RWPE2 (cell line): ENCODE results near the gene AIP.
"Not testable (repeated sequence)": the region's sequence is repeated elsewhere in the genome, so short reads cannot be mapped to it uniquely, and the experiment has no call there.

Experiments
- ATAC-seq: fragments of 200-7000 bp; cut with Tn5 transposase; 3 replicates; pipeline ENCODE4 v1.9.1; 2021; ENCODE audit warnings: low read depth
- DNase-seq: peaks from one replicate; pipeline ENCODE4 v3.0.0-alpha.2; 2020; ENCODE audit warnings: low spot score
- H3K27ac ChIP-seq: fragments of 450-650 bp; 2 replicates; pipeline ENCODE4 v1.5.1; 2017; ENCODE audit warnings: mild to moderate bottlenecking; ENCODE audit not compliant: poor library complexity, severe bottlenecking
- H3K27me3 ChIP-seq: fragments of 250-450 bp; sonication (Bioruptor Pico); 2 replicates; pipeline ENCODE4 v1.5.1; 2021; ENCODE audit warnings: mild to moderate bottlenecking, moderate library complexity; ENCODE audit not compliant: insufficient read depth, poor library complexity, severe bottlenecking
- H3K36me3 ChIP-seq: fragments of 250-450 bp; sonication (Bioruptor Pico); 2 replicates; pipeline ENCODE4 v1.5.1; 2020; ENCODE audit warnings: low read depth, mild to moderate bottlenecking, moderate library complexity
- H3K4me1 ChIP-seq: fragments of 250-450 bp; sonication (Bioruptor Pico); 2 replicates; pipeline ENCODE4 v1.5.1; 2021; ENCODE audit warnings: mild to moderate bottlenecking, moderate library complexity; ENCODE audit not compliant: insufficient read depth, poor library complexity, severe bottlenecking
- H3K4me3 ChIP-seq: fragments of 250-450 bp; sonication (Bioruptor Pico); 2 replicates; pipeline ENCODE4 v1.5.1; 2021; ENCODE audit warnings: mild to moderate bottlenecking, moderate library complexity; ENCODE audit not compliant: severe bottlenecking
- H3K9me3 ChIP-seq: fragments of 250-450 bp; sonication (Bioruptor Pico); 2 replicates; pipeline ENCODE4 v1.5.1; 2021; ENCODE audit warnings: mild to moderate bottlenecking, moderate library complexity; ENCODE audit not compliant: severe bottlenecking
- TF ChIP-seq, protein P1 (sequence below): fragments of 450-650 bp; IDR thresholded peaks from one replicate; pipeline ENCODE4 v1.5.1; 2017; ENCODE audit warnings: mild to moderate bottlenecking, moderate library complexity; ENCODE audit not compliant: poor library complexity, severe bottlenecking

The AIP gene

DNA sequence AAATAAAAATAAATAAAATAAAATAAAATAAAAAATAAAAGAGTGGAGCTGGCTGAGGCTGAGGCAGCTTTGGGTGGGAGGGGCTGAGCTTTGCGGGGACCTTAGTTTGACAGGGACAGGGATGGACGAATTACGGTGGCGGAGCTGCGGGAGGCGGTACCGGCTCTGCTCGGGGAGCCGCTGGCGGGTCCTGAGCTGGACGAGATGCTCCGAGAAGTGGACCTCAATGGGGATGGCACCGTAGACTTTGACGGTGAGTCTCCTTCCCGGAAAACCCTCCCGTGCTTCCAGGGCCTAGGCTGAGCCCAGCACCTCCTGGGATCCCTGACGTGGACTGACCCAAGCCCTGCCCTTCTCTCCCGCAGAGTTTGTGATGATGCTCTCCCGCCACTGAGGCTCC lies 24.6 kb upstream of the AIP start:
- H3K4me1 ChIP-seq, result no peaks in the 10 kb centered on the region
- no peaks in the 10 kb centered on the region for H3K27me3 ChIP-seq
- no peak overlapping the region for H3K27ac ChIP-seq
- ATAC-seq (no peak), DNase-seq (no peak)
- TF ChIP-seq, protein P1, sequence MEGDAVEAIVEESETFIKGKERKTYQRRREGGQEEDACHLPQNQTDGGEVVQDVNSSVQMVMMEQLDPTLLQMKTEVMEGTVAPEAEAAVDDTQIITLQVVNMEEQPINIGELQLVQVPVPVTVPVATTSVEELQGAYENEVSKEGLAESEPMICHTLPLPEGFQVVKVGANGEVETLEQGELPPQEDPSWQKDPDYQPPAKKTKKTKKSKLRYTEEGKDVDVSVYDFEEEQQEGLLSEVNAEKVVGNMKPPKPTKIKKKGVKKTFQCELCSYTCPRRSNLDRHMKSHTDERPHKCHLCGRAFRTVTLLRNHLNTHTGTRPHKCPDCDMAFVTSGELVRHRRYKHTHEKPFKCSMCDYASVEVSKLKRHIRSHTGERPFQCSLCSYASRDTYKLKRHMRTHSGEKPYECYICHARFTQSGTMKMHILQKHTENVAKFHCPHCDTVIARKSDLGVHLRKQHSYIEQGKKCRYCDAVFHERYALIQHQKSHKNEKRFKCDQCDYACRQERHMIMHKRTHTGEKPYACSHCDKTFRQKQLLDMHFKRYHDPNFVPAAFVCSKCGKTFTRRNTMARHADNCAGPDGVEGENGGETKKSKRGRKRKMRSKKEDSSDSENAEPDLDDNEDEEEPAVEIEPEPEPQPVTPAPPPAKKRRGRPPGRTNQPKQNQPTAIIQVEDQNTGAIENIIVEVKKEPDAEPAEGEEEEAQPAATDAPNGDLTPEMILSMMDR, result no peak
- no peaks in the 10 kb centered on the region for H3K9me3 ChIP-seq
- no peak overlapping the region for H3K4me3 ChIP-seq
- no peaks in the 10 kb centered on the region for H3K36me3 ChIP-seq

DNA sequence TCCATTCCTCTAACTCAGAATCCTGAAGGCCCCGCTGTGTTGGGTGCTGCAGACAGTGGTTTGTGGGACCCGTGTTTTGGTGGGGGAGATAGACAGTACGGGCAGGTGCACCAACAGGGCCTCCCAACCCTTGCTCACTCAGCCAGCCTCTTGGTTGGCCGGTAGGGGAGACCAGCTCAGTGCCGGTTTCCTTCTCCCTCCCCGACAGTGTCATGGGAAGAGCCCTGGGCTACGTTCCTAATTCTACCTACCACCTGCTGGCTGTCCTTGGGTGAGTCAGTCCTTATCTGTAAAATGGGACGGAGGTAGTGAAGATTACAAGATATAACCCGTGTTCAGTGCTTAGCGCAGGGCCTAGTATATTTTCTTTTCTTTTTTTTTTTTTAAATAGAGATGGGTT lies 19.6 kb upstream of the AIP start:
- DNase-seq (no peak), ATAC-seq (no peak)
- H3K27ac ChIP-seq, result peak overlapping the region; percentile 76
- H3K9me3 ChIP-seq, result no peaks in the 10 kb centered on the region
- H3K4me3 ChIP-seq, result no peak overlapping the region
- peaks cover 10% of the 10 kb centered on the region for H3K4me1 ChIP-seq
- TF ChIP-seq, protein P1, result no peak
- no peaks in the 10 kb centered on the region for H3K27me3 ChIP-seq
- H3K36me3 ChIP-seq, result no peaks in the 10 kb centered on the region

DNA sequence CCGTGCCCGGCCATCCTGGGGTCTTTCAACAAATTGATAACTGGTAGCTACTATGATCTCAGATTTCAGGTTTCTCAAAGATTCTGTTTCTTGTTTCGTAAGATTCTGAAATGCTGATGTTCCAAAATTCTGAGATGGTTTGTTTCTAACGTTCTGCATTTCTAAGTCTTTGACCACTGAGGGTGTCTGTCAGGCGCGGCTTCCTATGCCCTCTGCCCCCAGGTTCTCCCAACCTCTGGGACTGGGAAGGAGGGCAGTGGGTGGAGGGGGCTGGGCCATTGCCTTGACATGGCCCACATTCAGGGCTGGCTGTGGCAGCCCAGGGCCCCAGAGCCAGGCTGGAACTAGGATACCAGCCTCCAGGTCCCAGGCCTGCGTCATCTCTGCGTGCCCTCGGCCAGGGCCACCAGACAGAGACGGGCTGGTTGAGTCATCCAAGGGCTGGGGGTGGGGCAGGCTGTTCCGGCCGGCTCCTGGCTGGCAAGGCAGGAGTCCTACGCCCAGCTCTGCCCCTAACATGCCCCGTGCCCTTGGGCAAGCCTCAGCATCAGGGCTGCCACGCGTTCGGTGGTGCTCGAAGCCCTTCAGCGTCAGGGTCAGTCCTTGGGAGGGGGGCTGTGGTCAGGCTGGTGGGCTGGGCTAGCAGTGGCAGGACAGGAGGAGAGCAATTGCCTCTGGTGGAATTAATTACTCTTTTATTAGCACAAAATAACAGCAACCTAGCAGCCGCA lies 19.0 kb upstream of the AIP start:
- peak; percentile 41 for ATAC-seq
- TF ChIP-seq, protein P1, result no peak
- Histone ChIP-seq H3K4me3 (peak overlapping the region; percentile 51), H3K27me3 (no peaks in the 10 kb centered on the region), H3K9me3 (no peaks in the 10 kb centered on the region), H3K36me3 (no peaks in the 10 kb centered on the region), H3K4me1 (peaks cover 10% of the 10 kb centered on the region), H3K27ac (peak overlapping the region; percentile 76)
- DNase-seq, result no peak

DNA sequence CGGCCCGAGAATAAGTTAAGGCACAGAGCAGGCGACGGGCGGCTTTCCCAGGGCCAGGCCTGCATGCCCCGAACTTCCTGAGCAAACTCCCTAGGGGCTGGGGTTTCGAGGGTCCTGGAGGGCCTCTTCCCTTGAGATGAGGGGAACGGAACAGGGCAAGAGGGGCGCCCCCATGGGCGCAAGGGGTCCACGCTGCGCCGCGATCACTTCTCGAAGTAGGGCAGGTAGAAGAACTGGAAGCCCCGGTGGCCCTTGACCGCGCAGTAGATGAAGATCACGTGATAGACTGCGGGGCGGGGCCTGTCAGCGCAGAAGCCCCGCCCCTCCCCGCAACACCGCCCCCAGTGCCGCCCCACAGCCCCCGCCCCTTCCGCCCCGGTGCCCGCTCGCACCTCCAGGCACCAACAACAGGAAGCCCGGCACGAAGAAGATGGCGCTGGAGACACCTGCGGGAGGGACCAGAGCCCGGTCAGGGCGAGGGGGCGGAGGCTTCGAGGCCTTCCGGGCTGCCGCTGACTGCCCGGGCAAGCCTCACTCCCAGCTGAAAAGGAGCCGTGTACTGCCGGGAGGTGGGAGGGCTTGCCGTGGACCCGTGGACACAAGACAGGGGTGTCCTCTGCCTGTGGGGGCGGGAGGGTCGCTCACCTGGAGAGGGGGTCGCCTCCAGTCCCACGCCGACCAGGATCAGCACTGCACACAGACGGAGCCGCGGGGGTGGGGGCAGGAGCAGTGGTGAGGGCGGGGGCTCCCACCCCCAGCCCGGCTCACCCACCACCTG lies 18.2 kb upstream of the AIP start:
- TF ChIP-seq, protein P1, result no peak
- DNase-seq (peak; percentile 95), ATAC-seq (peak; percentile 73)
- no peaks in the 10 kb centered on the region for H3K9me3 ChIP-seq
- no peaks in the 10 kb centered on the region for H3K27me3 ChIP-seq
- peaks cover 10% of the 10 kb centered on the region for H3K4me1 ChIP-seq
- no peaks in the 10 kb centered on the region for H3K36me3 ChIP-seq
- H3K27ac ChIP-seq, result peak overlapping the region; percentile 76
- peak overlapping the region; percentile 51 for H3K4me3 ChIP-seq

DNA sequence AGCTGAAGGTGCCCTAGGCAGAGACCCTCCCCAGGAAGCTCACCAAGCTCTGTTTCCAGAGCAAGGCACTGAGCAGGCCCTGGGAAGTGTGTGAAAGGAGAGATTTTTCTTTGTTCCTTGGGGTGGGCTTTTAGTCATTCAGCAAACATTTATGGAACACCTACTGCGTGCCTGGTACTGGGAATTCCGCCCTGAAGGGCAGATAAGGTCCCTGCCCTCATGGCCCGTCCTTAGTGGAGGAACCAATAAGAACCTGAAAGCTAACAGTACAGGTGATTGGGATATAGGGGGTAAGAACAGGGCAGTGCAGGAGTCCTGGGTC lies 17.7 kb upstream of the AIP start:
- peak overlapping the region; percentile 51 for H3K4me3 ChIP-seq
- peak overlapping the region; percentile 76 for H3K27ac ChIP-seq
- no peak; the same call in 2 of the 3 replicates for ATAC-seq
- TF ChIP-seq, protein P1, result no peak
- no peaks in the 10 kb centered on the region for H3K36me3 ChIP-seq
- peaks cover 10% of the 10 kb centered on the region for H3K4me1 ChIP-seq
- no peak for DNase-seq
- no peaks in the 10 kb centered on the region for H3K27me3 ChIP-seq
- H3K9me3 ChIP-seq, result no peaks in the 10 kb centered on the region

DNA sequence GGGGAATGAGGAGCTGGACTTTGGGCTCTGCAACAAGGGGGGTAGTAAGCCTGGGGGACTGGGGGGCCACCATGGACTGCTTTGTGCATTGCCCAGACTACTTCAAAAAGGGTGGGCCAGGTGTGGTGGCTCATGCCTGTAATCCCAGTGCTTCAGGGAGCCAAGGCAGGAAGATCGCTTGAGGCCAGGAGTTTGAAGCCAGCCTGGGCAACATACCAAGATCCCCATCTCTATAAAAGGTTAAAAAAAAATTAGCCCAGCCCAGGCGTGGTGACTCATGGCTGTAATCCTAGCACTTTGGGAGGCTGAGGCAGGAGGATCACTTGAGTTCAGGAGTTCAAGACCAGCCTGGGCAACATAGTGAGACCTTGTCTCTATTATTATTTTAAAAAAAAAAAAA lies 17.3 kb upstream of the AIP start:
- Histone ChIP-seq H3K4me3 (peak overlapping the region; percentile 51), H3K27ac (peak overlapping the region; percentile 76)
- ATAC-seq, H3K27me3 ChIP-seq, H3K9me3 ChIP-seq, H3K4me1 ChIP-seq, DNase-seq, H3K36me3 ChIP-seq: not testable (repeated sequence)
